GM21723 (cell line): ENCODE results near the gene SH3PXD2A.

ENCODE experiments used
- ATAC-seq: cut with Tn5 transposase; IDR thresholded peaks from one replicate; pipeline ENCODE4 v1.9.1; 2021; ENCODE audit warnings: mild to moderate bottlenecking, moderate library complexity; ENCODE audit not compliant: unreplicated experiment

Gene SH3PXD2A

DNA sequence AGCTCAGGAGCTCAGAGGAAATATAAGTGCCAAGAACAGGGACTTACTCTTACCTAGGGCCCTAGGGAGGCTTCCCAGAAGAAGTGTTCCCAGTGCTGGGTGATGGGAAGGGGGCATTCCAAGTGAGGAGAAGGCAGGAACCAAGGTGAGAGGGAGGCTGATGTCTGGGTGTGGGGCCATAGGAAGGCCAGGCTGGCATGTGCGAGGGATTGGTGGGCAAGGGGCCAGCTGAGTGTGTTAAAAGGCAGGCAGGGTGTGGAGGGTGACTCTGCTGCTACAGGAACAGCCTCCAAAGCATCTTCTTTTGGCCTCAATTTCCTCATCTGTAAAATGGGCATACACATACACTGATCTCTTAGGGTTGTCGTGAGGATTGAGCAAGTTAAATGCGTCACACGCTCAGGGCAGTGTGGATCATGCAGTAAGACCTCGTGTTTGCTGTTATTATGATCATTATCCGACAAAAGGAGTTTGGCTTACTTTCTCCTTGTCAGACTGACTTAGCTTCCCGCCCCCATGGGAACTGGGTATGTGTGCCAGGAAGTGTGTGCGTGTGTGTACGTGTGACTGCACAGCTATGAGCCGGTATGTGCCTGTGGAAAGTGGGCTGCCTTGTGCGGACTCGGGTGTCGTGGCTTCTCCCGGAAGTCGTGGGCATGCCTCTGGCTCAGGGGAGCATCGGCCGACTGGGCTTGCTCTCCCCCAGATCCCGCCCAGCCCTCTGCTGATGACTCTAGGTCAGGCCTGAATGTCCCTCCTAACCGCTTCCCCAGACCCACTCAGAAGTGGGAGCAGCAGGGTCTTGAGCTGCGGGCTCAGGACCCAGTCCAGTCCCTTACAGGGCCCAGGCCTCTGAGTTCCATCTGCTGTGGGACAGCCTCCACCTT lies 302.3 kb downstream of the SH3PXD2A start:
- ATAC-seq, result no peak

DNA sequence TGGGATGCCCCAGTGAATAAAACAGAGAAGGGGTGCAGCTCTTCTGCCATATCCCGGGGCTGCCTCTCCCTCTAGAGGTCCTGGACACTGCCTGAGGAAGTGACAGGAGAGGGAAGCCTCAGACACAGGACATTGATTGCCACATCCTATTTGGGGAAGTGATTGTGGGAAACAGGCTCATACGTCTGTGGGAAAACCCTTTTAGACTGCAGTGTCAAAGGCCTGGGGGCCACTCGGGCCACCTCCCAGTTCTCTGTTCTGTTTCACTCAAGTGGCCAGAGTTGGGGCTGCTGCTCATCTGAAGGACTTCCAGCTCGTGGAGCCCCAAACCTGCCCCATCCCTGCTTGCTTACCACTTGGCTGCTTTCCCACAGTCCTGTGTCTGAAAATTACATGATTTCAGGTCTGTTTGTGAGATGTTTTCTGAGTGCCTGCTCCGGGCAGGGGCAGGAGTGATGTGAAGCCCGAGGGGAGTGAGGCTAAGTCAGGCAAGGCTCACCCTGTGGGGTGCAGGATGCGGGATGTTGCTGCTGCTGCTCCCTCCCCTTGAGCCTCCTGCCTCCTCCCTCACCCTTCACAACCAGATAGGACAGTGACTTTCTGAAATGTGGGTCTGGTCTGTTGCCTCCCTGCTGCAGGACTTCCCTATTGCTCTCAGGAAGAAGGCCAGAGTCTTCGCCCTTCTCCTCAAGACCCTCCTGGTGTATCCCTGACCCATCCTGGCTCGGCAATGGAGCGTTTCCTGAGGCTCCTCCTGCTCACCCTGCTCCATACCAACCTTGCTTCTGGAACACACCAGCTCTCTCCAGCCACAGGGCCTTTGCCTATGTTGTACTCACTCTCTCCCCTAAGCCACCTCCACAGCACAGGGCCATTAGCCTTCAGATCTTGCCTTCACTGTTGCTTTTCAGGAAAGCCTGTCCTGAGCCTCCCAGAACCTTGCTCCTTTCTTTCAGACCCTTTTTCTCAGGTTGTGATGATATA lies 303.5 kb downstream of the SH3PXD2A start:
- no peak for ATAC-seq

DNA sequence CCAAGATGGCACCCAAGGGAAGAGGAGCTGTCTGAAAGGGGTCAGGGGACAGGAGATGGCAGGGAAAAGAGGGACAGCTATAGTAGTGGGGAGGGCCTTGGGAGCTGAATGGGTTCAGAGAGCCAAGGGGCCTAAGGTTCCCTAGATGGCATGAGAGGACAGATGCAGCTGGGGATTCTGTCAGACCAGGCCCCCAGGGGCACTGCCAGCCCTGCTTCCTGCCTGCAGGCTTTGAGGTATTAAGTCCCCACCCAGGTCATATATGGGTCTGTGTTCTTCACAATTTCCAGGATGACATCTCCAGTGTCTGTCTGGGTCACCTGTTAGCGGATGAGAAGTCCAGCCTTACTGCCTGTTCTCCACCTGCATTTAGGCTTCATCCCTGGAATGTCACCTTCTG lies 305.1 kb downstream of the SH3PXD2A start:
- no peak for ATAC-seq

DNA sequence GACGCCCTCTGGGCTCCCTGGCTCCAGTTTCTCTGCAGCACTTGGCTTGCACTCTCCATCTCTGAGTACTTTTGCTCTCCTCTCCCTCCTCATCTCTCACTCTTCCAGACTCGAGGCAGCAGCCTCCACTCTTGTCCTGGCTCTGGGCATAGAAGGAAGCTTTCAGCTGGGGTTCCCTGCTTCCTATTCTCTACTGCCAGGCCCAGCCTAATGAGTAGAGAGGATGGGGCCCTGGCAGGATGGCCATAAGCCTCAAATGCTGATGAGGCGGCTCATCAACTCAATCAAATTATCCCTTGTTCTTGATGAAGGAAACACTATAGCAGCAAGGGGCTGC lies 306.1 kb downstream of the SH3PXD2A start:
- ATAC-seq, result no peak

DNA sequence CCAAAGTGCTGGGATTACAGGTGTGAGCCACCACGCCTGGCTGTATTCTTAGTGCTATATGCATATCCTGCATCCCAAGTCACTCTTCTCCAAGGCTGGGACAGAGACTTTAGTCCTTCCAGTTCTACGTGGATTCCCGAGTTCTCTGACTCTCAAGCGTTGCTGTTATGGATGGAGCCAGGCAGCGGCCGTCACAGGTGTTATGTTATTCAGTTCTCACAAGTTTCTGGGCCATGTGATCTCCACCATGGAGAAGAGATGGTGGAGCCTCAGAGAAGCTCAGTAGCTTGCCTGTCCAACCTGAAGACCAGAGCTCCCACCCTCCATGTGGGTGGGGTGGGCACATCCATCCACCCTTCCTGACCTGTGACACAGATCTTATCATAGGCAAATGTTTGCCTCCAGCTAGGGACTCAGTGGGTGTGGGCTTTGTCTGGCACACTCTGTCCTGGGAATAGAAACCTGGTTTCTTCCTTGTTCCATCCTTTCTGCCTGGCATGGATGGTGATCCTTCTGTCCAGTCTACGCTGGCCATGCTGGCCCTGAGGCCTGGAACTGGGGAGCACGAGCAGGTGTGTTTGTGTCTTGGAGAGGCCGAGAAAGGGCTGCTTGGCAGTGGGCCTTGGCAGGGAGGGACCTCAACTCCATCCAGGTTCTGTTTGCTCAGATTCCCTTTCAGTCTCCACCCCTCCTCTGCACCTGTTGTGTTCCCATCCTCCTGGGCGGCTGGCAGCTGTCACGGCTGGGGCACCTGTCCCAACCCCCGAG lies 306.6 kb downstream of the SH3PXD2A start:
- ATAC-seq, result no peak

DNA sequence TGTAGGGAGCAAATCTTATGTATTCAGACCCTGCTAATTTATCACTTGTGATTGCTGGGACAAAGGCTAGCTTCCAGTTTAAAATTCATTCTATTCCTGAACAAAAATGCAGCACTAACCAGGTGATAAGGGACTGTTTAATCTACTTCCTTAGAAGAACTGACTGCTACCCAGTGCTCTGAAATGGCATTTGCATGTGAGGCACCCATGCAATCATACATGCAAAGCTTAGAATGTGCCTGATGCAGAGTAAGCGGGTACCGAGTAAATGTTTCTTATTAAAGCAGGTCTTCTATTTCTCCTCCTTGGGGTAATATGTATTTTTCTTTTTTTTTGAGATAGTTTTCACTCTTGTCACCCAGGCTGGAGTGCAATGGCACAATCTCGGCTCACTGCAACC lies 307.4 kb downstream of the SH3PXD2A start:
- no peak for ATAC-seq

DNA sequence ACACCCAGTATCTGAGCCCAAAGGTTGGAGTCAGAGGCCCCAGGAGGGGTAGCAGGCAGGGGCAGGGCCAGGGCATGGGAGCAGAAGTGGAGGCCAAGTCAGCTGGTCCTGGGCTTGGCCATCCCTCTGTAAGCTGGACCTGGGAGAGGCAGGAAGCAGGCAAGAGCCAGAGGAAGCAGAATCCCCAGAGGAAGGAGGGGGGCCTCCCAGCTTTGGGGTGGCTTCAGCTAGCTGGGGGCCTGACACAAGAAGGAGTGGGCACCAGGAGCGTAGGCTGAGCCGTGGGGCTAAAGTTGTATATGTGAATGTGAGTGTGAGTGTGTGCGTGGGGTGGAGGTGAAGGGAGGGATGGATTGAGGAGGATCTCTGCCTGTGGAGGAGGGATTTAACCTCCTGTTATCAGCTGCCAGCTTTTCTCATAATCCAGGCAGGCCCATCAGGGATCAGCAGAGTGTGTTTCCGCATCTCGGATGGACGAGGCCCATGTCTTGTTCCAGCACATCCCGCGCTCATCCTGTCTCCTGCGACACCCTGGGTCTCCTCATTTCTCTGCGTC lies 307.9 kb downstream of the SH3PXD2A start:
- ATAC-seq, result no peak

DNA sequence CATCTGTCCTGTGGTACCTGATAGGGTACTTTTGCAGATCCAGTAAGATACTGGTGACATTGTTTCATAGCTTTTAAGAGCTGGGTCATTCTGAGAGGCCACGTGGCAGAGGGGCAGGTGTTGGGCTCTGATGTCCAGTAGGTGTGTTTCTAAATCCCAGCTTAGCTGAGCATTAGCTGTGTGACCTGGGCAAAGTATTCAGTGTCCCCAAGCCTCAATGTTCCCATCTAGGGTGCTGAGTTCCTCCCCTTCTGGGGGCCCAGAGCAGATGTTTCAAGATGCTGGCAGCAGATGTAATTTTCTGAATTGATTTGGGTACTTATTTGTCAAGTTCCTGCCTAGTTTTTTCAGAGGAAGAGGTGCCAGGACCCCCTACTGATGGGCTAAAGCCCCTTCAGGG lies 309.0 kb downstream of the SH3PXD2A start:
- no peak for ATAC-seq

DNA sequence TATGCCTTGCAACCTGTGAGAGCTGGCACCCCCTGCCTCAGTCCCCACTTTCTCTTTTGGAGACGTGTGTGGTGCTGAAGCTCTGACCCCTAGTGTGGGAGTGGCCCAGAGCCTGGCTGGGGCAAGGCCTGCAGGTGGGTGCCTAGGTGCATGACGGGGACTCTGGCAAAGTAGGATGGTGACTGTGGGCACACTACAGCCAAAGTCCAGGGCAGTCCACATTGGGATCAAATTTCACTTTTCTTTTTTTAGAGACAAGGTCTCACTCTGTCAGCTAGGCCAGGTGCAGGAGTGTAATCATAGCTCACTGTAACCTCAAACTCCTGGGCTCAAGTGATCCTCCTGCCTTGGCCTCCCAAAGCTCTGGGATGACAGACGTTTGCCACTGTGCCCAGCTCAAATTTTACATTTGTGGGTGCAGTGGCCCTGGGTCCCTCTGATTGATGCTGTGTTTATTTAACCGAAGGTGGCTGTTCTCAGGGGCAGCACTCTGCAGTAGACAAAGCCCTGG lies 309.6 kb downstream of the SH3PXD2A start:
- ATAC-seq, result no peak

DNA sequence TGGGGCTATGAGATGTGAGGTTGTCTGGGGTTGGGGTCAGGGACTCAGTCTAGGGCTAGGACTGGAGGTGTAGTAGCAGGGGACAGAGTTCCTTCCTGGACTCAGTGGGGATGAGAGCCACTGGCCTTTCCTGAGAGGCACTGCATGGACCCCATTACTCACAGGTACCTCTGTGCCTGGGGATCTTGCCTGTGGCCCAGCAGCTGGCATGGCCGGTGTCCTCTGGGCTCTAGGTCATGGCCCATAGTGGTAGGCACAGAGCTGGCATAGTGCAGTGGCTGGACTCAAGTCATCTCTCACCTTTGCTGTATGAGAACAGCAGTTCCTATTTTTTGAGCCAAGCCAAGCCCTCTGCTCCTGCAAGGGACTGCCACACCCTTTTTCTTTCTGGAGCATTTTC lies 310.0 kb downstream of the SH3PXD2A start:
- no peak for ATAC-seq

DNA sequence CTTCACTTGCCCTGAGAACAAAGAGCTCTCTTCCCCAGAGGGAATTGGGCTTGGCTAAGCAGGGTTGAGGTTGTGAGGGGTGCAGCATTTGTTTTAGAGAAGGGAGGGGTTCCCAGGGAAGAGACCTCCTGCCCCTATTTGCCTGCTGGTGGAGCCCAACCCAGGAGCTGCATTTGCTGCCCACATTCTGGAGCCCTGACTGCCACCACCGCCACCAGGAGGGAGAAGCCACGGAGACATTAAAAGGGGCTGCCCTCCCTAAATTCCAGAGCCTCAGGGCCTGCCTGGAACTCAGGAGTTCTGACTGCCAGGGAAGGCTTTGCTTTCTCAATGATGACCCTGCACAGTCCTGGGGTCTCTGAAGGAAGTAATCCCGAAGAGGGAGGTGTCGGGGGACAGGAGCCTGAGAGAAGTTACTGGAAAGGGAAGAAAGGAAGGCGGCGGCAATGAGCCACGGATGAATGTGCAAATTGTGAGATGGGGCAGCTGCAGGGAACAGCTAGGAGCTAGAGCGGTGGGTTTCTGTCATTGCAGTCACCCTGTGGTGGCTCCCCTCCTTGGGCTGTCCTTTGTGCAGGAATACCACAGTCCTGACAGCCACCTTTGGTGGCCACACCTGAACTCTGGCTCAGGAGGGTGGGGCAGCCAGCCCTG lies 310.6 kb downstream of the SH3PXD2A start:
- ATAC-seq, result no peak
